DOHH2 (cell line): ENCODE measurements around the gene ZBTB39.

ENCODE experiments used
- H3F3A ChIP-seq: fragments of 200-600 bp; sonication (generic), shearing (Covaris generic); 2 replicates; pipeline ENCODE4 v1.6.0; 2016; ENCODE audit warnings: antibody characterized with exemption, mild to moderate bottlenecking; ENCODE audit not compliant: control insufficient read depth, insufficient read depth
- H3K27ac ChIP-seq: fragments of 200-600 bp; sonication (generic); 2 replicates; pipeline ENCODE4 v1.5.1; 2014; ENCODE audit warnings: low read depth, mild to moderate bottlenecking, low read length, moderate library complexity
- H3K27me3 ChIP-seq: fragments of 200-600 bp; sonication (generic); 2 replicates; pipeline ENCODE4 v1.6.1; 2014; ENCODE audit warnings: mild to moderate bottlenecking, low read length, mixed read lengths; ENCODE audit not compliant: control insufficient read depth
- H3K36me3 ChIP-seq: fragments of 200-600 bp; sonication (generic); 2 replicates; pipeline ENCODE4 v1.6.1; 2014; ENCODE audit warnings: mild to moderate bottlenecking, low read length, moderate library complexity, mixed read lengths; ENCODE audit not compliant: control insufficient read depth
- H3K4me1 ChIP-seq: fragments of 200-600 bp; sonication (generic); 2 replicates; pipeline ENCODE4 v1.6.1; 2014; ENCODE audit warnings: mild to moderate bottlenecking, low read length, mixed read lengths; ENCODE audit not compliant: control insufficient read depth
- H3K4me2 ChIP-seq: fragments of 200-600 bp; sonication (generic); 2 replicates; pipeline ENCODE4 v1.6.0; 2014; ENCODE audit warnings: mild to moderate bottlenecking, low read length, moderate library complexity
- H3K4me3 ChIP-seq: fragments of 200-600 bp; sonication (generic); 2 replicates; pipeline ENCODE4 v1.5.1; 2014; ENCODE audit warnings: mild to moderate bottlenecking, low read length, mixed read lengths
- H3K79me2 ChIP-seq: fragments of 200-600 bp; sonication (generic); 2 replicates; pipeline ENCODE4 v1.6.1; 2014; ENCODE audit warnings: mild to moderate bottlenecking, low read length, mixed read lengths; ENCODE audit not compliant: control insufficient read depth
- H3K9me2 ChIP-seq: fragments of 200-600 bp; sonication (generic); replicated peaks from 2 replicates; pipeline ENCODE4 v1.6.1; 2014; ENCODE audit warnings: mild to moderate bottlenecking, low read length, mixed read lengths; ENCODE audit not compliant: control insufficient read depth
- H3K9me3 ChIP-seq: fragments of 200-600 bp; sonication (generic); 2 replicates; pipeline ENCODE4 v1.6.1; 2014; ENCODE audit warnings: antibody characterized with exemption, low read length, mixed read lengths; ENCODE audit not compliant: control insufficient read depth, insufficient read depth
- H4K20me1 ChIP-seq: fragments of 200-600 bp; sonication (generic); 2 replicates; pipeline ENCODE4 v1.6.0; 2014; ENCODE audit warnings: low read depth, mild to moderate bottlenecking, antibody characterized with exemption, low read length, moderate library complexity; ENCODE audit not compliant: control insufficient read depth, insufficient read depth
- EZH2phosphoT487 ChIP-seq: fragments of 200-600 bp; sonication (generic); IDR thresholded peaks from 2 replicates; pipeline ENCODE4 v1.6.1; 2017; ENCODE audit warnings: borderline replicate concordance, mild to moderate bottlenecking, antibody characterized with exemption, low read length, moderate library complexity, mixed read lengths
- TF ChIP-seq, protein P1 (sequence below): fragments of 200-600 bp; sonication (generic); IDR thresholded peaks from one replicate; pipeline ENCODE4 v1.5.1; 2014; ENCODE audit warnings: antibody characterized with exemption, mild to moderate bottlenecking, low read depth, low read length; ENCODE audit not compliant: poor library complexity, severe bottlenecking

Gene ZBTB39

DNA sequence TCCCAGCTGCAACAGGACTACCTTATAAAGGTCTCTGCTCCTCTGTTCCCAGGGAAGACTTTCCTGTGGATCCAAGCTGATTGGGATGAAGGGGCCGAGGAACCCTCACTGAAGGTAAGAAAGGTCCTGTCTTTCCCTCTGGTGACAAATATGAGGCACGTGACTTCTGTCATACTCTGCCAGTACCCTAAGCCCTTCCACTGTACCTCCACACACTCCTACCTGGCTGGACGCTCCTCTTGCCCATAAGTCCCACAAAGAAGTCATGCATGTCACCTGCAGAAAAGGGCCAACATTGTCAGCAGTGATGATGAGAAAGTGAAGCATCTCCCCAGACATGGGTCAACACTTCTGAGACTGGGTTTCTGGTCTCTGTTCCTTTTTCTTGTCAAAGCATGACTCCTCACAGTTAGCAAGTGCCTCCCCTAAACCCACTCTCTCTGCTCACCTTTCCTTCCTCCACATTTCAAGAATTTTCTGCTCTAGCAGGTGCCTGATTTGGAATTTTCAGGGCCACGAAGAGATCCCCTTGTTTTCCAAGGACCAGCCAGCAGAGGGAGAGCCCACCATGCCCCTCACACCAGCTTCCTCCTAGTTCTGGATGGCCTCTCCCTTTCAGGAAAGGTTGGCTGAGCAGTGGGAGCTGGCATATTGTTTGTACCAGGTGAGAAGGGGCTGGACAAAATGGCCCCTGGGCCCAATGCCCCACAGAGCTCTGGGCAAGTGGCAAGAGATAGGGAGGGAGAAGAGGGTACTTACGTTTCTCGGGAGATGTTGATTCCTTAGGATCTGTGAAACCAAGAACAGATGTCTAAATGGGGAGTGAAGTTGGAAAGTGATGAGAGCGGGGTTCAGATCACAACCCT, 6.5 kb upstream of the ZBTB39 start:
- Histone ChIP-seq H3K27ac (no peak overlapping the region), H3K4me3 (no peak overlapping the region), H3K4me2 (no peak overlapping the region), H3K36me3 (no peaks in the 10 kb centered on the region), H4K20me1 (no peaks in the 10 kb centered on the region), H3K9me3 (no peaks in the 10 kb centered on the region), H3F3A (no peaks in the 10 kb centered on the region), H3K27me3 (peaks cover 45% of the 10 kb centered on the region), H3K4me1 (0 out of 2 replicates have a peak, but pooled peaks cover 2% of the 10 kb centered on the region), H3K79me2 (no peaks in the 10 kb centered on the region), H3K9me2 (no peaks in the 10 kb centered on the region)
- TF ChIP-seq, protein P1, sequence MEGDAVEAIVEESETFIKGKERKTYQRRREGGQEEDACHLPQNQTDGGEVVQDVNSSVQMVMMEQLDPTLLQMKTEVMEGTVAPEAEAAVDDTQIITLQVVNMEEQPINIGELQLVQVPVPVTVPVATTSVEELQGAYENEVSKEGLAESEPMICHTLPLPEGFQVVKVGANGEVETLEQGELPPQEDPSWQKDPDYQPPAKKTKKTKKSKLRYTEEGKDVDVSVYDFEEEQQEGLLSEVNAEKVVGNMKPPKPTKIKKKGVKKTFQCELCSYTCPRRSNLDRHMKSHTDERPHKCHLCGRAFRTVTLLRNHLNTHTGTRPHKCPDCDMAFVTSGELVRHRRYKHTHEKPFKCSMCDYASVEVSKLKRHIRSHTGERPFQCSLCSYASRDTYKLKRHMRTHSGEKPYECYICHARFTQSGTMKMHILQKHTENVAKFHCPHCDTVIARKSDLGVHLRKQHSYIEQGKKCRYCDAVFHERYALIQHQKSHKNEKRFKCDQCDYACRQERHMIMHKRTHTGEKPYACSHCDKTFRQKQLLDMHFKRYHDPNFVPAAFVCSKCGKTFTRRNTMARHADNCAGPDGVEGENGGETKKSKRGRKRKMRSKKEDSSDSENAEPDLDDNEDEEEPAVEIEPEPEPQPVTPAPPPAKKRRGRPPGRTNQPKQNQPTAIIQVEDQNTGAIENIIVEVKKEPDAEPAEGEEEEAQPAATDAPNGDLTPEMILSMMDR, result no peak
- TF ChIP-seq EZH2phosphoT487, result no peak

DNA sequence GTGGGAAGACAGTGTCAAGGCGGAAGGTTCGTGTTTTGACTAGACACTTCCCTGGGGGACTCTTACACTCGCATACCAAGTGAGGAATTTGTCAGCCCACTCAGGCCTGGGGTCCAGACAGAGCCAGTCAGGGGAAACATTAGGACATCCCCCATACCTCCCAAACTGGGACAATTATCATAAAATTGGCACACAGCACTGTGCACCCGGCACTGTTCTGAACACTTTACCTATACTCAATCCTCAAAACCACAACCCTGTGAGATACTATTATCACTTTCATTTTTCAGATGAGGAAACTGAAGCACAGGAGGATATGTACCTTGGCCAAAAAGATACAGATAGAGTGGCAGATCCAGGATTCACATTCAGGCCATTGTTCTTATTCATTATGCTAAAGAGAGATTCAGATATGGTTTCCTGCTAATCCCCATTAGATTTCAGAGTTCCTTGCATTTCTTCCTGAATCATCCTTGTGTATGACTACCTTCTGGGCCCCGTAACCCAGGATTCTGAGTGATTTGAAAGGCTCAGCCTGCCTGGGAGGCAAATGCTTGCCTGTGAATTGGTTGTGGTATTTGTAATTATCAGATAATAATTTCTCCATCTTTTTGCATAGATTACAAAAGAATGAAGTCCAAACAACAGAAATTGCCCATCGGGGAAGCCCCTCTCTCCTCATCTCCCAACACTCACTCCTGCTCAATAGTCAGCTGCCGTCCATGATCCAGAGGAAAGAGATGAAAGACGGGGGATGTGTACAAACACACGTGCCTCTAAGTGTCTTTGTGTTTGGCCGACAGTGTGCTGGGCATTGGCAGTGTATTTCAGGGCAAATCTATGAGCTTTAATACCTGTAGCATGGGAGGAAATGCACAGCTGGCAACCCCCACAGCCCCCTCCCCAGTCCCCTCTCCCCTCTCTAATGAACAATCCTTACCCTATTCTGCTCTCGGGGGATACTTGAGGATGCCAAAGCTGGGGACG, 5.4 kb upstream of the ZBTB39 start:
- H3K9me3 ChIP-seq, result no peaks in the 10 kb centered on the region
- H3K9me2 ChIP-seq, result no peaks in the 10 kb centered on the region
- H3K79me2 ChIP-seq, result no peaks in the 10 kb centered on the region
- no peaks in the 10 kb centered on the region for H4K20me1 ChIP-seq
- TF ChIP-seq EZH2phosphoT487, result no peak
- TF ChIP-seq, protein P1, result no peak
- H3K36me3 ChIP-seq, result no peaks in the 10 kb centered on the region
- no peak overlapping the region for H3K4me2 ChIP-seq
- H3K27ac ChIP-seq, result no peak overlapping the region
- H3F3A ChIP-seq, result peaks cover 3% of the 10 kb centered on the region; the same call in 1 of the 2 replicates
- peaks cover 6% of the 10 kb centered on the region for H3K4me1 ChIP-seq
- H3K4me3 ChIP-seq, result no peak overlapping the region
- peaks cover 45% of the 10 kb centered on the region for H3K27me3 ChIP-seq

DNA sequence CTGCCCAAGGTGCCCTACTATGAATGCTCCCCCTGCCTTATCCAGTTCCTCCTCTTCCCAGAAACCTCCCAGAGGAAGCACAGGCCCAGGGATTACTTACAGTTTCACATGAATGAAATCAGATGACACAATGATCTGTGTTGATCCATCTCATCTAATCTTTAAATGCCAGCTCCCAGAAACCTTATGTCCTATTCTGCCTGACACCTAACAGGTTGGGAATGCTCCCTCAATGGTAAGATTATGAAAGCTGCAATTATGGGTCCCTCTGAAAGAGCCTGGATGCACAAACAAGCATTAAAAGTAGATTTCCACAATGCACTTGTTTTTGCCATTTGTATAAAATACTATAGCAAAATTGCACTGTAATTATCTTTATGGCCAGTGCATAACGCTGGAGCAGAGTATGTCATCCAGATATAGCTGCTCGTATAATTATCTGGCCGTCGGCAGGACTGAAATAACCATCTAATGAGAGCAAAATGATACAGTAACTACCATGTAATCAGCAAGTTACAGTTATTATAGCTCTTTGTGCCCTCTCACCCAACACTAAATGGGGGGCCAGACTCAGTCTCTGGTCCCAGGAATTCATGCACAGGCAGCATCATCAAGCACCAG, 4.4 kb upstream of the ZBTB39 start:
- peaks cover 8% of the 10 kb centered on the region for H3K4me1 ChIP-seq
- H3K4me3 ChIP-seq, result no peak overlapping the region
- peaks cover 3% of the 10 kb centered on the region; the same call in 1 of the 2 replicates for H3F3A ChIP-seq
- H3K9me3 ChIP-seq, result no peaks in the 10 kb centered on the region
- peaks cover 2% of the 10 kb centered on the region; the same call in 1 of the 2 replicates for H3K36me3 ChIP-seq
- no peak for TF ChIP-seq EZH2phosphoT487
- TF ChIP-seq, protein P1, result no peak
- H4K20me1 ChIP-seq, result no peaks in the 10 kb centered on the region
- H3K4me2 ChIP-seq, result no peak overlapping the region
- H3K27me3 ChIP-seq, result peaks cover 38% of the 10 kb centered on the region
- H3K27ac ChIP-seq, result no peak overlapping the region
- H3K9me2 ChIP-seq, result no peaks in the 10 kb centered on the region
- peaks cover 4% of the 10 kb centered on the region for H3K79me2 ChIP-seq
